Measurements from ENCODE around the gene HS6ST3. TPM values are rescaled to one million over a fixed set of nuclear protein-coding genes. Genes with fewer than 3 reads are reported as not detected.
A peak's percentile ranks its signal among the peaks of the same experiment; 100 is the strongest.

Gene HS6ST3
- total and polyA plus RNA-seq, 12 donors, result 2.1 to 27.1 (median 6.2) TPM

DNA sequence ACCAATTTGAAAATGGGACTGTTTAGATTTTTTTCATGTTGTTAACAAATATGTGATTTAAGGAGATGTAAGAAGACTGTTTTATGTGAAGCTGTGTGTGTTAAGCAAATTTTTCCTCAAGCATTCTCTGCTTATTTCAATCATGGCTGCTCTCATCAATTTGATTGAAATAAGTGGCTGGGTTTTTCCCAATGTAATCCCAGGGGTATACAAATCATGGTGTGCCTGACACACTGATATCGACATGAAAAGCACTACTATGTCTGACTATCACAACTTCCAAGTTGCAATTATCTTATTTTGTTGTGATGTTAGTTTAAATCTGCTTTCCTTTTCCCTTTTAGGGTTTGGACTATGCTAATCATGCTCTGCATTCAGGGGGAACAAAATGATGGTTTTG, 283.7 kb downstream of the HS6ST3 start:
- no peak overlapping the region for H3K27ac ChIP-seq
- no peaks in the 10 kb centered on the region for H3K36me3 ChIP-seq (replicated peaks in 1 of 2)
- H3K27me3 ChIP-seq, result no peaks in the 10 kb centered on the region
- no peaks in the 10 kb centered on the region for H3K9me3 ChIP-seq (replicated peaks in 1 of 3)
- intact Hi-C loops (cut with DNase I), result no loop called here
- H3K4me1 ChIP-seq (replicated peaks in 1 of 2), result no peaks in the 10 kb centered on the region
- DNase-seq, result no peak
- TF ChIP-seq, protein P1, sequence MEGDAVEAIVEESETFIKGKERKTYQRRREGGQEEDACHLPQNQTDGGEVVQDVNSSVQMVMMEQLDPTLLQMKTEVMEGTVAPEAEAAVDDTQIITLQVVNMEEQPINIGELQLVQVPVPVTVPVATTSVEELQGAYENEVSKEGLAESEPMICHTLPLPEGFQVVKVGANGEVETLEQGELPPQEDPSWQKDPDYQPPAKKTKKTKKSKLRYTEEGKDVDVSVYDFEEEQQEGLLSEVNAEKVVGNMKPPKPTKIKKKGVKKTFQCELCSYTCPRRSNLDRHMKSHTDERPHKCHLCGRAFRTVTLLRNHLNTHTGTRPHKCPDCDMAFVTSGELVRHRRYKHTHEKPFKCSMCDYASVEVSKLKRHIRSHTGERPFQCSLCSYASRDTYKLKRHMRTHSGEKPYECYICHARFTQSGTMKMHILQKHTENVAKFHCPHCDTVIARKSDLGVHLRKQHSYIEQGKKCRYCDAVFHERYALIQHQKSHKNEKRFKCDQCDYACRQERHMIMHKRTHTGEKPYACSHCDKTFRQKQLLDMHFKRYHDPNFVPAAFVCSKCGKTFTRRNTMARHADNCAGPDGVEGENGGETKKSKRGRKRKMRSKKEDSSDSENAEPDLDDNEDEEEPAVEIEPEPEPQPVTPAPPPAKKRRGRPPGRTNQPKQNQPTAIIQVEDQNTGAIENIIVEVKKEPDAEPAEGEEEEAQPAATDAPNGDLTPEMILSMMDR (IDR thresholded peaks at IDR 0.05), result no peak
- 67 to 85% (median 77%) methylated on average over 1 of the region's 1 CpG for WGBS, 4 donors
- H3K4me3 ChIP-seq, result no peak overlapping the region

DNA sequence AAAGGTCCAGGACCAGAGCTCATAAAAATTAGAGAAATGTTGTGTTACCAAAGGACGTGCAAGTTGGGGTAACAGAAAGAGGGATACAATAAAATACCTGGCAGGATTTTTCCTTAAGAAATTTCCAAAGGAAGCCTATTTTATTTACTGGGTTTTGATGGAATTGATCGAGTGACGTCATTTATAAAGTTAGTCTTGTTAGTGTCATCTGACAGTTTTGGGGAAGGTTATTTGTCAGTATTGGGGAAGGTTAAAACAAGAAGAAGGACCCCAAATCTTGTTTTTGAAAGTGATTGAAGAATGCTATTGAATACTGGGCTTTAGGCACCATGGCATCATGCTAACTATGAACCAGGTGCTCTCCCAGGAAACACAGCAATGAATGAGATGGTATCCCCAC, 287.9 kb downstream of the HS6ST3 start:
- Histone ChIP-seq H3K4me1 (replicated peaks in 1 of 2) (peaks cover 9% of the 10 kb centered on the region in 2 donors), H3K36me3 (replicated peaks in 1 of 2) (no peaks in the 10 kb centered on the region), H3K27ac (no peak overlapping the region), H3K9me3 (replicated peaks in 1 of 3) (no peaks in the 10 kb centered on the region), H3K4me3 (no peak overlapping the region), H3K27me3 (no peaks in the 10 kb centered on the region)
- TF ChIP-seq, protein P1 (IDR thresholded peaks at IDR 0.05), result no peak
- TF ChIP-seq POLR2A (IDR thresholded peaks at IDR 0.05), result no peak
- no peak for DNase-seq
- 89 to 96% (median 93%) methylated on average over 3 of the region's 3 CpGs for WGBS, 4 donors
- intact Hi-C loops (cut with DNase I), result no loop called here

DNA sequence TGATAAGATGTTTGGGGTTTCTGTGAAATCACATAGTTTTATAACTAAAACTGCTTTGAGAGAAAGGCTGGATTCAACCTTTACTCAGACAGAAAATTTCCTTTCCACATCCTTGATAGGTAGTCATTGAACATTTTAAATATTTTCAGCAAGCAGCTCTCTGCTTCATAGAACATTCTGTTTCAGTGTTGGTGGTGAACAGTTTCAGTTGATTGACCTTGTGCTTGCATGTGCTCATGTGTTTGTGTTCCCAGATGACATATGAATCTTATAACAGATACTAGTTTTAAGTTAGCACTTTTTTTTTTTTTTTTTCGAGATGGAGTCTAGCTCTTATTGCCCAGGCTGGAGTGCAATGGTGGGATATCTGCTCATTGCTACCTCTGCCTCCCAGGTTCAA, 290.1 kb downstream of the HS6ST3 start:
- H3K27me3 ChIP-seq, result no peaks in the 10 kb centered on the region
- H3K4me3 ChIP-seq, result no peak overlapping the region
- H3K27ac ChIP-seq, result no peak overlapping the region
- DNase-seq, result no peak
- TF ChIP-seq, protein P1 (IDR thresholded peaks at IDR 0.05), result no peak
- no peak for TF ChIP-seq POLR2A (IDR thresholded peaks at IDR 0.05)
- intact Hi-C loops (cut with DNase I), result no loop called here
- WGBS, 4 donors, result 50 to 68% (median 63%) methylated on average over 1 of the region's 1 CpG
- no peaks in the 10 kb centered on the region for H3K36me3 ChIP-seq (replicated peaks in 1 of 2)
- H3K9me3 ChIP-seq (replicated peaks in 1 of 3), result no peaks in the 10 kb centered on the region
- peaks cover 9% of the 10 kb centered on the region in 2 donors for H3K4me1 ChIP-seq (replicated peaks in 1 of 2)

DNA sequence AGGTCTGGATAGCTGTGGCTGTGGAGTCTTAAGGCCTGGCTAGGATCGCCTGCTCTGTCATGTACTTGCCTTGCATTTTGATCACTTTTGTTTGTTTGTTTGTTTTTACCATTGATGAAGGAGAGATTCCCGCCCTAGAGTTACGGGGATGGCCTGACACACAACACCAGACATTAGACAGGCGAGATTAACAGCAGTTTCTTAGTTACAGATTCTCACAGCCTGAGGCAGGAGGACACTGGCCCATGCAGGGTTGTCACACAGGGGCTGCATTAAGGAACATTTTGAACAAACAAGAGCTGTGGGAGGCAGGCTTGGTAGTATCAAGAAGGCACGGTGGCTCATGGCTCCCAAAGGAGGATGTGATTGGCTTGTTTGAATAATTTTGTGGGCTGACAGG, 291.8 kb downstream of the HS6ST3 start:
- Histone ChIP-seq H3K4me3 (peak overlapping the region in 1 of 4 donors; percentile 6), H3K9me3 (replicated peaks in 1 of 3) (no peaks in the 10 kb centered on the region), H3K27ac (peak overlapping the region in 4 of 5 donors; percentile 0 to 76 (median 36)), H3K27me3 (no peaks in the 10 kb centered on the region), H3K36me3 (replicated peaks in 1 of 2) (no peaks in the 10 kb centered on the region), H3K4me1 (replicated peaks in 1 of 2) (peaks cover 9% of the 10 kb centered on the region in 2 donors)
- TF ChIP-seq, protein P1 (IDR thresholded peaks at IDR 0.05), result no peak
- TF ChIP-seq POLR2A (IDR thresholded peaks at IDR 0.05), result no peak
- peak in 4 of 7 donors; percentile 6 to 62 (median 14) for DNase-seq
- intact Hi-C loops (cut with DNase I), result no loop called here
- 68 to 78% (median 73%) methylated on average over 5 of the region's 5 CpGs for WGBS, 4 donors

Measured in adrenal gland (tissue), 12 donors.